HG03064 (cell line): ENCODE measurements around the gene FAM20B.

ENCODE experiments used
- ATAC-seq: cut with Tn5 transposase; IDR thresholded peaks from one replicate; pipeline ENCODE4 v1.9.1; 2021; ENCODE audit warnings: low read depth; ENCODE audit not compliant: unreplicated experiment

Gene FAM20B

DNA sequence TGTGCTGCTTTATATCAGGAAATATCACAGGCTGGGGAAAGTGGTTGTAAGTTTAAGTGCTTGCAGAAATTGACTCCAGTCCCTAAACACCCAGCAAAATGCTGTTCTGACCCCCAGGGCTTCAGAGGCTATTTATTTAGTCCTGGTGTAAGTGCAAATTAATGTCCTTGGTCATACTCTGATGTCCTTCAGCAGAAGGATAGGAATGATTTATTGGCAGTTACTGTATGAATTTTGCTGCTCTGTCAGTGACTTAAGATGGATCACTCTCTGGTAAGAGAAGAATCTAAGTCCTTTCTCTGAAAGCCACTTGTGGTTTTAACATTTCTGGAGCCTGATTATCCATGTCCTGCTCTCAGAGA, 21.9 kb downstream of the FAM20B start:
- ATAC-seq, result no peak

DNA sequence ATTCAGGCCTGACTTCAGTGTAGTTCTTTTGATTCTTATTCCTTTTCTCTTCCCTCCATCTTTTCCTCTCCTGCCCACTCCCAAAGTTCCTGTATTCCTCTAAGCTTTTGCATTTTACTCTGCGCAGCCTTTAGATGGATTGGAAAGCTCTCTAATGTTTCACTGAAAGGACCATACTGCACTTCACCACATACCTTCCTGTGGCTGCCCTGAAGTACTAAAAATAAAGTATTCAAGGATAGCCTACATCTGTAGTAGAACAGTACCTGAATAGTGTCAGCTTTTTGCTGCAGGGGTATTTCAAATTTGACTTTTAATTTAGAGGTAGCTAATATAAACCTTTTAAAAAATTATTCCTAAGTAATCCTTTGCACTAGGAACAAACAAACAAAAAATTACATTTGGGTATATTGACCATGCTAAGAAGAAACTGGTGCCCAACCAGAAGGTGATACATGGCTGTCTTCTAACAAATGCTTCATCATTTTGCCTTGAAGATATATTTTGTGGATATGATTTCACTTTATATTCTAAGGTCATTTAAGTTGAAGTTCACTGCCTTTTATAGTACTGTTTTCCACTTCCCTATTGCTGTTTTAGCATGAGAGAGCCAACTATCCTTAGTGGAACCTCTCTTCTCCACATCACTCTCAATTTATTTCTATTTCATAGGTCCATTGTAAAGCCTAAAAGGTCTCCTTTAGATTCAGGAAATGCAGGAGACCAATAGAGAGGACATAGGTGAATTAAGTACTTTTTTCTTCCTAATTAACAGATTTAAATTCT, 22.8 kb downstream of the FAM20B start:
- no peak for ATAC-seq

DNA sequence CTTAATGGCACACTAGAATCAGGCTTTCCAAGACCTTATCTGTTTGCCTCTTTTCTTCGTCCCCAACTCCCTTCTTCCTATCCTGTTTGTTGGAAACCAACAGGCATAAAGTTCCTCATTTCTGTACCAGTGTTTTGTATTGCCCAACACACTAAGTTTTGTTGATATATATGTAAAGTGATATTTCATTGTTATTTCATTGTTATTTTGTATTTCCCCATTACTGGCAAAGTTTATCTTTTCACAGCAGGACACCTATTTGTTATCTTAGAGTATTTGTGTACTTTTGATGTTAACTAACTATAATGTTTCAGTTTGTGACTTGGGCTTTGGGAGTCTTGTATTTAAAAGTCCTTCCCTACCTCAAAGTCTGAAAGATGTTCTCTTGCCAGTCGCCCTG, 27.1 kb downstream of the FAM20B start:
- ATAC-seq, result no peak

DNA sequence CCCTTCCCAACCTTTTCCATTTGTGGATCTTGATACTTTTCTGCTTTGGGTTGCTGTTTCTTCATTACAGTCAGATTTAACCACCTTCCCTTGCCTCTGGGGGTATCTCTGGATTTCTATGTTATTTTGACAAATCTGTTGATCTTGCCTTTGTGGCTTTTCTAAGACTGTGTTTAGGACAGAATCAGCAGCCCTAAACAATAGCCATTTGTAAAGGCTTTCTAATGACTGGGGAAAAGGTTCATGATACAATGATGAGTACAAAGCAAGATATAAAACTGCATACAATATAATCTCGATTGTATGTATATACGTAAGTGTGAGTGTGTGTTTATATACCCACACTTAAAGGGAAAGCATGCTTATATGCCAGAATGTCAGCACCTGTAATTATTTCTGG, 27.8 kb downstream of the FAM20B start:
- ATAC-seq, result no peak

DNA sequence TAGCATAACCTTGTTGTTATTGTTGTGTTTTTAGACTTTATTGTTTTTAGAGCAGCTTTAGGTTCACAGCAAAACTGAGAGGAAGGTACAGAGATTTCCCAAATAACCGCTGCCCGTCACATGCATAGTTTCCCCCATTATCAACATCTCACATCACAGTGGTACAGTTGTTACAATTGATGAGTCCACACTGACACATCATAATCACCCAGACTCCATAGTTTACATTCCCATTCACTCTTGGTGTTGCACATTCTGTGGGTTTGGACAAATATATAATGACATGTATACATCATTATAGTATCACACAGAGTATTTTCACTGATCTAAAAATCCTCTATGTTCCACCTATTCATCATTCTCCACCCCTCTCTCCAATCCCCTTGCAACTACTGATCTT, 30.2 kb downstream of the FAM20B start:
- ATAC-seq, result no peak

DNA sequence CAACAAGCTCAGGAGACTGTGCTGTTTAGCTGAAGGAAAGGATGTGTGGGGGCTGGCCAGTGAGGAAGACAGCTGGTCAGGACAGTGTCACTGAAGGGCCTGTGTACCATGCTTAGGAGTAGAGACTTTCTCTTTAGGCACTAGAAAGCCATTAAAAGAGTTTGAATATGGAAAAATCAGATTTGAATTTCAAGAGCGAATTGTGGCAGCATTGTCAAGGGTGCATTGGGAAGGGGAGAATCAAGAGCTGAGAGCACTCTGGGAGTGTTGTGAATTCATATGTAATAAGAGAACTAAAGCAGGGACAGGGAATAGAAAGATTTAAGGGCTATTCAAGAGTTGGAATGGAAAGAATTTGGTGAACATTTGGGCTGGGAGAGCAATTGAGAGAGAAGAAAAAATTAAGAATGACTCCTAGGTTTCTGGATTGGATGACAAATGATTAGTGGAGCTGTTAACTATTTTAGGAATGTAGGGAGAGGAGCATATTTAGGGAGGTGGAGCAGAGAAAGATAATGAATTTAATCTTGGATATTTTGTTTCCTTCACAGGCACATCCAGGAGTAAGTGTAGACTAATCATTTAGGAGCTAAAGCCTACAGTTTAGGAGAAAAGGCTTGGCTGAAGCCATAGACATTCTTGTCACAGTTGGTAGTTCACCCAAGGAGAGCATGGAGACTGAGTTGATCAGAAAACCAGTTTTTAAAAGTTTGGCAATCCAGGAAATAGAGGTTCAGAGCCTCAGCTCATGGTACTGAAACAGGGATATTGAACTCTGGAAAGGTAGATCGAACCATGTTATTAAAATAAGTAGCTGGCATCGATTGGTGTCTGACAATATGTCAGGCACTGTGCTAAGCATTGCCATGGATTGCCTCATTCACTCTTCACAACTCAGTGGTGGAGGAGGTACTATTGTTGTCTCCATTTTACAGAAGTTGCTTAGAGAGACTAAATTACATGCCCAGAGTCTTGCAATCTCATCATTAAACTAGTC, 33.1 kb downstream of the FAM20B start:
- no peak for ATAC-seq

DNA sequence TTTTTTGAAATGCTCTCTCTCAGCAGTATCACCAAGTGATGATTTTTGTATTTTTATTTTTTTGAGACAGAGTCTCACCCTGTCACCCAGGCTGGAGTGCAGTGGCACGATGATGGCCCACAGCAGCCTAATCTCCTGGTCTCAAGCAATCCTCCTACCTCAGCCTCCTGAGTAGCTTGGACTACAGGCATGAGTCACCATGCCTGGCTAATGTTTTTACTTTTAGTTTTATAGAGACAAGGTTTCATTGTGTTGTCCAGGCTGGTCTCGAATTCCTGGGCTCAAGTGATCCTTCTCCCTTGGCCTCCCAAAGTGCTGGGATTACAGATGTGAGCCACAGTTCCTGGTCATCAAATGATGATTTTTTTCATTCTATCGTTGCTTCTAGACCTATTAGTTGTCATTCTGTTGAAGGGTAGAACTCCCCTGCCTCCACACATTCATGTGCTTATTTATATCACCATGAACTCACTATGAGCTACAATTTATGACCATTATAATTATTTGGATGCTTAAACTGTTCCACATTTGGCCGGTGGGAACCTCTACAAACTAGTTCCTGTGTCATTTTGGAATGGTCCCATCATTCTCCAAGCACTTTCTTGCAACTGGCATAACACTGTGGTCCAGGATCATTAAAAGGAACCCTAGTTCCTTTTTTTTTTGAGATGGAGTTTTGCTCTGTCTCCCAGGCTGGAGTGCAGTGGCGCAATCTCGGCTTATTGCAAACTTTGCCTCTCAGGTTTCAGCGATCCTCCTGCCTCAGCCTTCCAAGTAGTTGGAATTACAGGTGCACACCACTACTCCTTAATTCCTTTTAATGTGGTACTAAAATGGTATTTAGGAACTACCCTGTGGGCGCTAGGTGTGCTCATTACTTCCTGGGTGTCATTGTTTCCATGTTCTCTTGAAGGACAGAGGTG, 35.9 kb downstream of the FAM20B start:
- ATAC-seq, result no peak

DNA sequence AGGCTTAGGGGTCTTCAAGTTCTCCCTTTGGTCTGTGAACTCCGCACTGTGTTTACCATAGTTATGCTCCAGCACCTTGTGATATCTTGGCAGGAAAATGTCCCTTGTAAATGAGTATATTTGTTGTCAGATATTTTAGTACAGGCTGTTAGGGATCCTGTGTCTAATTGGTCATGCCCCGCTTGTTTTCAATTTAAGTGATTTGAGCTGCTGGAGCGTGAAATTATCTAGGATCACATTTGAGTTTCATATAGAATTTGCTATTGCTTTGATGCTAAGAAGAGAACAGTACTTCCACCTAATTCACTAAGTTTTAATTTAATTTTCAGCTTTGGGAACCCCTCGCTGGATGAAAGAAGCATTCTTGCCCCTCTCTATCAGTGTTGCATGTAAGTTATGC, 40.8 kb downstream of the FAM20B start:
- no peak for ATAC-seq

DNA sequence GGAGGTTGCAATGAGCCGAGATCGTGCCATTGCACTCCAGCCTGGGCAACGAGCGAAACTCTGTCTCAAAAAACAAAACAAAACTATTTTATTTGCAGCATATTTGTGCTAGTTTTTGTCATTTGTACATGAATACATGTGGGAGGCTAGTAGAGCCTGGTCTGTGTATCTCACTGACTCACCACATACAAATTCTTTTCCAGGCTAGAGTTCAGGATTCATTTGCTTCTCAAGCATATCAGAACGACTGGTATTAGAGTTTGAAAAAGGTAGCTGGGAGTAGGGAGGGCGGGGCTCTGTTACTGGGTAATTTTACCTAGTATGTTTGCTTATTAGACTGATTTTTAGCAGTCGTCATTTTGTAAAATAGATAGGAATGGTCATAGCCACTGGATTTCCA, 51.7 kb downstream of the FAM20B start:
- no peak for ATAC-seq

DNA sequence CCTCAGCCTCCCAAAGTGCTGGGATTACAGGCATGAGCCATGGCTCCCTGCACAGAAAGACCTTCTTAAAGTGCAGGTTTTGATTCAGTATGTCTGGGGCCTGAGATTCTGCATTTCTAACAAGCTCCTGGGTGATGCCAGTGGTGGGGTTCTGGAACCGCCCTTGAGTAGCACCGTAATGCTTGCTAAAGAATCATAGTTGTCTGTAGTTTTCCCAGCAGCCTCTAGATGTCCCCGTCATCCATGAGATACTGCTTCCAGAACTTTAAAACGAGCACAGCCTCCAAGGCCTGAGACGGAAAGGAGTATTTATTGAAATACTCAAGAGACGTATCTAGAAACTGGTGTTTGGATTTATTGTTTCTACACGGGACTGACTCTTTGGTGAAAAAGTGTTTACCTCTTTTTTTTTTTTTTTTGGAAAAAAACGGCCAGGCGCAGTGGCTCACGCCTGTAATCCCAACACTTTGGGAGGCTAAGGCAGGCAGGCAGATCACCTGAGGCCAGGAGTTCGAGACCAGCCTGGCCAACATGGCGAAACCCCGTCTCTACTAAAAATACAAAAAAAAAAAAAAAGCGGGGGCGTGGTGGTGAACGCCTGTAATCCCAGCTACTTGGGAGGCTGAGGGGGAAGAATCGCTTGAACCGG, 53.5 kb downstream of the FAM20B start:
- ATAC-seq, result no peak

DNA sequence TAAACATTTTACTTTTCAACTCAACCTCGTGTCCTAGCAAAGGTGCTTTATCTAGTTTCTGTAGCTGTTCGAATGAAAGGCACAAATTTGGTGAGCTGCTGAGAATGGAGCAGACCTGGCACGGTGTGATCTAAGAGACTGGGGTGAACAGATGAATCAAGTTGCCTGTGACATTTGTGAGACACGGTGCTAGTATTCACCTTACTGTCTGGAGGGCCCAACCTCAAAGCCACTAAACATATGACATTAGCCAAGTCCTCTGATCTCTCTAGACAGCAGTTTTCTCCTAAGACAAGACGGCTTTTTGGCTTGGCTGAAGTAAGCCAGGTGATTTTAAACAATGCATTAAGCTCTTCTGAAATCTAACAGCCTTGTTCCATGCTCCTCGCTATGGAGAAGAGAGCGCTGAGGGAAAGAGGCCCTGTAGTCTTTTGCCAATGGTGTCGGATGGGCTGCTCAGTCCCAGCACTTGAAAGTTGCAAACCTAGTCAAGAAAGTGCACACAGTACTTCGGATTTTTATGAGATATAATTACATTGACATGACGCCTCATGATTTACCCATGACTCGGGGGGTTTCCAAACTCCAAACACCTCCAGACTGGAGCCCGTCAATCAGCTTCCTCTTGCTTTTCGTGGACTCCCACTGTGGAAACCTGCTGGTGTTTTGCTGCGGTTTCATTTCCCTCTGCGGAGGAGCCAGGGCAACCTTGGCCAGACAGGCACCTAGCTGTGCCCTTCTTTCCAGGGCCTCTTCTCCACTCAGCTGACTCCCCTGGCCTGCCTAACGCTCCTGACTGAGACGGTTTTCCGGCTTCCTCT, 55.4 kb downstream of the FAM20B start:
- no peak for ATAC-seq

DNA sequence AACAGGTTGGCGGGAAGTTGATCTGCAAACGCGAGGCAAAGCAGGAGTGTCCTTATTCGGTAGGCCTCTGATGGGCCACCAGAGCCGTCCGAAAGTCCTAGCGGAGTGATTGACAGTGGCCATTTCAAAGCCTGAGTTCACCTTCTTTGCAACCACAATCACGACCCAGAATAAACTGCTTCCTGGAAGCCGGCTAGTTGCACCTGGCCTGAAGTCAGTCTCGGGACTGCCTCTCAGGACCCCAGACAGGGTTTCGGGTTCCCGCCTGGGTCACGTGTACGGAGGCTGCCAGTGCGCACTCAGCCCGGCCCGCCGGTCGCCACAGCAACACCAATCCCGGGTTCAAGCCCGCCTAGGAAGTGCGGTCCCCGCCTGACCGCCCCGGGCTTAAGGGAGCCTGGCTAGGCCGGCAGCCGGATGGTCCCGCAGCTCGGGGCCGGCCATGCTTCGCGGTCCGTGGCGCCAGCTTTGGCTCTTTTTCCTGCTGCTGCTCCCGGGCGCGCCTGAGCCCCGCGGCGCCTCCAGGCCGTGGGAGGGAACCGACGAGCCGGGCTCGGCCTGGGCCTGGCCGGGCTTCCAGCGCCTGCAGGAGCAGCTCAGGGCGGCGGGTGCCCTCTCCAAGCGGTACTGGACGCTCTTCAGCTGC, 56.1 kb downstream of the FAM20B start, which contains the start of gene TOR3A:
TSS of gene TOR3A (plus strand) at position 384 of the 646 bp plus-strand sequence. CDS start at position 443, 59 bp downstream.
- peak; percentile 83 for ATAC-seq

DNA sequence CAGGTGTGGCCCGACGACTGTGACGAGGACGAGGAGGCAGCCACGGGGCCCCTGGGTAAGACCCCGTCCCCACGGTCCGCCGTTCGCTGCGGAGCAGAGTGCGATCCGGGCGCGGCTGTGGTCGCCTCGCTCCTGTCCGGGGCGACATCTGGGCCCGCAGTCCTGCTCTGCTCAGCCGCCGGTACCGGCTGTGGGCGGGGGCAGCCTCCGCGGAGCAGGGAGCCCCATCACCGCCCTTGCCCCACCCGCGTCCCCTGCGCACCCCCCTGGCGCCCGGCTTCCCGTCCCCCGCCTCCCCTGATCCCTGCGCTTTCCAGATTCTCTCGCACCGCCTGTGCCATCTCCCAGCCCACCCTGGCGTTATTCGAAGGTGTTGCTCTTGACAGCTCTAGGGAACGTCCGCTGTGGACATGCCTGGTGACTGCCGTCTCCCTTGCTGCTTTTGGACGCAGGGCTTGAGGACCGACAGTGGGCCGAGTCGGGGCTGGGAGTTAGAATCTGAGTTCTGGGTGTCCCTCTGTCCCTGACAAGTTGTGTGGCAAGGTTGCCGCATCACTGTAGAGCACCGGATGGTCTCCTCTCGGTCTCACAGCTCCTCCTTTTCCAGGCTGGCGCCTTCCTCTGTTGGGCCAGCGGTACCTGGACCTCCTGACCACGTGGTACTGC, 56.8 kb downstream of the FAM20B start:
- peak; percentile 14 for ATAC-seq

DNA sequence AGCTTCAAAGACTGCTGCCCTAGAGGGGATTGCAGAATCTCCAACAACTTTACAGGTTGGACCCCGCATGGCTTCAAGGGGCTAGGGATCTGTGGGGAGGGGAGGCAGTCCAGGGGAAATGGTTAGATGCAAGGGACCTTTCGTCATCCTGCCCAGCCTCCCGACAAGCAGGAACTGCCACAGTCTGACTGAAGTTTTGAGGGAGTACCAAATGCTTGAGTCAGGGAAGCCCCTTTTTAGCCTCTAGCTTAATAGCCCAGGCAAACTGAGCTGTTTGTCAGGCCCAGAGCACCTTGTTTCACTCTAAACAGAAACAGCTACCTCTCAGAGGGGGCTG, 57.3 kb downstream of the FAM20B start:
- ATAC-seq, result no peak

DNA sequence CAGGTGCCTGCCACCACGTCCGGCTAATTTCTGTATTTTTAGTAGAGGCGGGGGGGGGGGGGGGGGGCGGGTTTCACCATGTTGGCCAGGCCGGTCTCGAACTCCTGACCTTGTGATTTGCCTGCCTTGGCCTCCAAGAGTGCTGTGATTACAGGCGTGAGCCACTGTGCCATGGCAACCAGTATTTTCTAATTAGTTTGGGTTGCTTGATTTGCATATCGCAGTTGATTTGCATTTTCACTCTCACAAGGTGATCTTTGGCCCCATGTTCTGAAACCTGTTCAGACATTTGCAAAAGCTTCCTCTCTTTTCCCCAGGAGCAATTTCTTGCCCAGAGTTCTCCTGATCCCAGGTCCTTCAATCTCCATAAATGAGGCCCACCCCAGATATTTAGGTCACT, 57.8 kb downstream of the FAM20B start:
- no peak for ATAC-seq

DNA sequence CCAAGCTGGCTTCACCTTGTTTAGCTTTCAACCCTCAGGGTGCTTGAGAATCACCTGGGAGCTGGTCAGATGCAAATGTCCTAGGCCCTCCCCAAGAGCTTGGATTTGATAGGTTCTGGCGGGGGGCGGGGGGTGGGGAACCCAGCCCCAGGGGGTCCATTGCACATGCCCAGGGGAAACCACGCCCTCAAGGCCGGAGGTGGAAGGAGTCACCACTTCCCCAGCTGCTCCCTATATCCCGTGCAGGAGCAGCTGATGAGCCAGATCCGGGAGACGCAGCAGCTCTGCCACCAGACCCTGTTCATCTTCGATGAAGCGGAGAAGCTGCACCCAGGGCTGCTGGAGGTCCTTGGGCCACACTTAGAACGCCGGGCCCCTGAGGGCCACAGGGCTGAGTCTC, 62.0 kb downstream of the FAM20B start:
- ATAC-seq, result no peak

DNA sequence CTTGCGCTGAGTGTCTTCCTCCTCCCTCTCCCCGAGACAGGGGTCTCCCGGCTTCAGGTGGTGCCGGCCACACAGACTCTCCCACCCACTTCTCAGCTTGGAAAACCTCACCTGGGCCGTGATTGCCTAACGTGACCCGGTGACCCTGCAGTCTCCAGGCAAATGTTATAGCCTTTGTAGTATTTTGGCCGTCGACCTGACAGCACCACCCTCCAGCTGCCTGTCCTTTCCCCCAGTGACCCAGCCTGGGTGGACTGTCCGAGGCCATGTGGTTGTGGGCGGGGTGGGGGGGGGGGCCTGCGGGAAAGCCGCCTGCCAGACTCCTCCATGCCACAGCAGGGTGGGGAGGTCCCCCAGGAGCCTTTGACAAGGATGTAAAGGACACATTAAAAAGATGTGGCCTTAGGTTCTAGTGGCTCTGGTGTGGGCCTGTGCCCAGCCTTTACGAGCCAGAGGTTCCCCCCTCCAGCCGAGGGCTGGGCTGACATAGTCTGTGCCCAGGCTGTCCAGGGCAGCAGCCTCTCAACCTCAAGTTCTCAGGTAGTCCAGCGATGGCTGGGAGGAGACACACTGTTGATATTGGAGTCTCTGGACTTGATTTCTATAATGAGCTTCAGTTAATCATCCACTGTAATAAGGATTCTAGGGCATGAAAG, 64.3 kb downstream of the FAM20B start:
- ATAC-seq, result no peak

DNA sequence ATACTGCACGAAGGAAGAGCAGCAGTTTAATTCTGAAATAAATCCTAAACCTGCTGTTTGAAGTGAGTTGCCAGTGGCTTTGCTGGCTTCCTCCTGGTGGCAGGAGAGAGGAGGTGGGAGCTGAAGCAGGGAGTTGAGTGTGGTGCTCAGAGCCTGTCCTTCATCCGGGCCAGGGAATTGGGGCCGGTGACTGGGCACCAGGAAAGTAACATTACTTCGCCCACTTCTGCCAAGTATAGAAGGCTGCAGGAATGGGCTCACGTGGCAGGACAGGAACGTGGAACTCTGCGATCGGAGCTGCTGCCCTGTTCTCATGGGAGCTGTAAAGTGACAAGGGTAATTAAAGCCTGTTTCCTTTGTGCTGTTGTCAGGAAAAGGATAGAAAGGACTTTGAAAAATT, 64.8 kb downstream of the FAM20B start:
- ATAC-seq, result no peak
